GM19023 (cell line): Measurements from ENCODE around the gene ANKRD28.
"Not testable (repeated sequence)": the region's sequence is repeated elsewhere in the genome, so short reads cannot be mapped to it uniquely, and the experiment has no call there.

Source experiments
- ATAC-seq: cut with Tn5 transposase; IDR thresholded peaks from one replicate; pipeline ENCODE4 v1.9.1; 2021; ENCODE audit warnings: mild to moderate bottlenecking, moderate library complexity; ENCODE audit not compliant: unreplicated experiment

Gene ANKRD28

DNA sequence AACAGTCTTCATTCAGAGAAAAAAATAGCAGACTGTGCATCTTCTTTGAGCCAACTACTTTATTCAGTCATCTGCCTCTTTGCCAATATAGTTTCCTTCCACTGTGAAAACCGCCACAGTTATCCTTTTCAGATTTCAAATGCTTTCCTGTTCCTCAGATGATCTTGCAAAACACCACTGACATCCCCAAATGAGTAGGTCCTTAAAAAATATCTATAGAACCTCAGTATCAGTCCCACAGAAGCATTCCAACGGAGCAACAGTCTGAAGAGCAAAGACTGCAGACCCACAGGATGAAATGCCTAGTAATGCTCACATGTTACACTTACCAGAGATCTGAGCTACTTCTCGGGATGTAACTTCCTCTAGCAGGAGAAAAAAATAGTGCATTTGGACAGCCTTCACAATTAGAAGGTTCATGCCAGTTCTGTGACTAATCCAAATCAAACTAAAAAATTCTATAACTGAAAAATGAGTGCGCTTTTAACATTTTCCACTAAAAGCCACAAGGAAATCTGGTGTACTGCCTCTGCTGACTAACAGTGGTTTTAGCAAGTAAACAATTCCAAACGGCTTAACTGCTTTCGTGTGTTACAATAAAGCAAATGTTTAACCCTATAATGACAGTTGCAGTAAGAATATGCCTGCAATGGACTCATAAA lies at the start of gene ANKRD28:
Gene ANKRD28 (minus strand): TSS at position 338 of the 662 bp plus-strand sequence. CDS start 1,458 bp downstream, outside the sequence.
- ATAC-seq = no peak

DNA sequence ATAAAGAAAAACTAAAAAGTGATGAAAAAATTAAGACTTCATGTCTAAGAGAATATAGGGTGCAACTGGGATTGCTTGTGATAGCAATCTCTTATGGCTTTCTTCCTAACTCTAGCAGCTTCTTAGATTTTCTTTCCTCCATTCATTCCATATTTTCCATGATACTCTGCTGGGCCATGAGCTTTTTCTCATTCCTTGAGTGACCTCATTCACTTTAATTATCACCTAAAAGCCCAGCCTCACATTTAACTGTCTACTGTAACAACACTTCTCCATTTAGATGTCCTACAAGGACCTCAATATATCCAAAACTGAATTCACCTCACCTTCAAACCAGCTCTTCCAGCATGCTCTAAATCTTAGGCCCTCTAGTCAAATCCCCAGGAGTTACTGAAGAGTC lies 49.5 kb upstream of the ANKRD28 start:
- ATAC-seq = no peak

DNA sequence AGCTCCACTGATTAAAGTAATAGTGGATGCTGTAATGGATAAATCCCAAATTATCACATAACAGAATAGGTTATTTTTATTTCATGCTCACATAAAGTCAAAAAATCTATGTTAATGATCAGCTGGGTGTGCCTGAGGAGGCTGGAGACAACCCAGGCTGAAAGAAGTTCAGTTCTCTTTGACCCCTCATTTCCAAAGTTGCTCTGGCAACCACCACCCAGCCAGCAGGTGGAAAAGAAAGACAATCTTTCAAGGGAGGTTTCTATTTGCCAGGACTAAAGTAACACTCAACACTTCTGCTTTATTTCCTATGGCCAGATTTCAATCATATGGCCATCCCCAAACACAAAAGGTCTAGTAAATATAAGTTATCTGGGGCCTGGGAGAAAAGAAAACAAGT lies 48.8 kb upstream of the ANKRD28 start:
- no peak for ATAC-seq

DNA sequence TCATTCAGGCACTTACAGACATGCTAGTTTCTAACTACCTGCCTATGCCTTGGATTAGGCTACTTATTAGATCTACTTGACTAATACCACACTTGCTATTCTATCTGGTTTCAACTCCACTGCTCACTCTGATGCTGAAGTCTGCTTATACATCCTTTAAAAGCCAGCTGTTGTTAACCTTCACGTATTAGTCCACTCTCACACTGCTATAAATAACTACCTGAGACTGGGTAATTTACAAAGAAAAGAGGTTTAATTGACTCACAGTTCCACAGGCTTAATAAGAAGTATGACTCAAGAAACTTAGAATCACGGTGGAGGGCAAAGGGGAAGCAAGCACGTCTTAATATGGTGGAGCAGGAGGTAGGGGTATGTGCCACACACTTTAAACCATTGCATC lies 47.7 kb upstream of the ANKRD28 start:
- peak; percentile 66 for ATAC-seq

DNA sequence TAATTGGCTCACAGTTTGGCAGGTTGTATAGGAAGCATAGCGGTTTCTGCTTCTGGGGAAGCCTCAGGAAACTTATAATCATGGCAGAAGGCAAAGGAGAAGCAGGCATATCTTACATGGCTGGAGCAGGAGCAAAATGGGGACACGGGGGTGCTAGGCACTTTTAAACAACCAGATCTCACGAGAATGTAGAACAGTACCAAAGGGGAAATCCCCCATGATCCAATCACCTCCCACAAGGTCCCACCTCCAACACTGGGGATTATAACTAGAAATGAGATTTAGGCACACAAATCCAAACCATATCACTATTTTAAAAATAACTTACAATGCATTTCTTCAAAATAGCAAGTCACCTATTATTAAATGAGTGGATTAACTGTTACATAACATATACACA lies 47.1 kb upstream of the ANKRD28 start:
- ATAC-seq = no peak

DNA sequence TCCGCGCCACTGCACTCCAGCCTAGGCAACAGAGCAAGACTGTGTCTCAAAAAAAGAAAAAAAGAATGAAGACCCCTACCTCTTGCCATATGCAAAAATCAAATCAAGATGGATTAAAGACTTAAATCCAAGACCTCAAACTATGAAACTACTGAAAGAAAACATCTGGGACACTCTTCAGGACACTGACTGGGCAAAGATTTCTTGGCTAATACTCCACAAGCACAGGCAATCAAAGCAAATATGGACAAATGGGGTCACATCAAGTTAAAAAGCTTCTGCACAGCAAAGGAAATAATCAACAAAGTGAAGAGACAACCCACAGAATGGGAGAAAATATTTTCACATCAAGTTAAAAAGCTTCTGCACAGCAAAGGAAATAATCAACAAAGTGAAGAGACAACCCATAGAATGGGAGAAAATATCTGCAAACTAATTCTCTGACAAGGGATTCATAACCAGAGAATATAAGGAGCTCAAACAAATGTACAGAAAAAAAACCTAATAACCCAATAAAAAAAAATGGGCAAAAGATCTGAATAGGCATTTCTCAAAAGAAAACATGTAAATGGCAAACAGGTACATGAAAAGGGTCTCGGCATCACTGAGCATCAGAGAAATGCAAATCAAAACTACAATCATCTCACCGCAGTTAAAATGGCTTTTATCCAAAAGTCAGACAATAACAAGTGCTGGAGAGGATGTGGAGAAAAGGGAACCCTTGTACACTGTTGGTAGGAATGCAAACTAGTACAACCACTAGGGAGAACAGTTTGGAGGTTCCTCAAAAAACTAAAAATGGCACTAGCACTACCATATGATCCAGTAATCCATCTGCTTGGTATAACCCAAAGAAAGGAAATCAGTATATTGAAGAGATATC lies 43.6 kb upstream of the ANKRD28 start:
- not testable (repeated sequence) for ATAC-seq

DNA sequence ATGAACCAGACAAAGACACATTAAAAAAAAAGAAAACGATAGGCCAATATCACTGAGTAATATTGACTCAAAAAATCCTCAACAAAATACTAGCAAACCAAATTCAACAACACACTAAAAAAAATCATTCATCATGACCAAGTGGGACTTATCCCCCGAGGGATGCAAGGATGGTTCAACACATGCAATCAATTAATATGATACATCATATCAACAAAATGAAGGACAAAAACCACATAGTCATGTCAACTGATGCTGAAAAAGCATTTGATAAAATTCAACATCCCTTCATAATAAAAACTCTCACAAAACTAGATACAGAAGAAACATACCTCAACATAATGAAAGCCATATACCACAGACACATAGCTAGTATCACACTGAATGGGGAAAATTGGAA lies 41.8 kb upstream of the ANKRD28 start:
- ATAC-seq = no peak

DNA sequence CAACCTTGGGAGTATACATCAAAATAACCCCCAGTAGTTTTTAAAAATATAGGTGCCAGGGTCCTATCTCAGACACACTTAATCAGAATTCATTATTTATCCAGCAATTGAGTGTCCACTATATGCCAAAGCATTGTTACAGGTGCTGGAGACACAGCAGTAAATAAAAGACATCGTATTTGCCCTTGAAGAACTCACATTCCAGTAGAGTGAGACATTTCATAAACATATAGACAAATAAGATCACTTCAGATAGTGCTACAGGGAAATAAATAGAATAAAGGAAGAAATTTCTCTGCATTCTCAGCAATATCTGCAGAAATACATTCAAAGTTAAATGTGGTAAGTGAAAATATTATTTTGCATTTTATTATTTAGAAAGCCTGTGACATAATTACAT lies 34.1 kb upstream of the ANKRD28 start:
- no peak for ATAC-seq

DNA sequence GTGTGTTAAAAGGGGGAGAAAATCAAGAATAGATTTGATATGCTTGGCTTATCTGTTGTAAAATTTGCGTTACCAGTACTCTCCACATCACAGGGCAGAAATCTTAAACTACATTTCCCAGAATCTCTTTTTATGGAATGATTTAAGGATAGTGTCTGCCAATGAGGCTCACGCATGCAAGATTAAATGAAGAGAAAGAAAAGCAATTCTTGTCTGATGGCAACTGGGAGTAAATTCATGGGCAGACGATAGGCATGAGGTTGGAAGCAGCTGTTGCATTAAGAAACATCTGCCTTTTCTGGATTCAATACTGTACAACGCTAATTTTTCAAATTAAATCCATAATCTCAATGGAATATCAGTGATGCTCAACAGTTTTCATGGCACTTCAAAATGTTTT lies 27.2 kb upstream of the ANKRD28 start:
- ATAC-seq = no peak

DNA sequence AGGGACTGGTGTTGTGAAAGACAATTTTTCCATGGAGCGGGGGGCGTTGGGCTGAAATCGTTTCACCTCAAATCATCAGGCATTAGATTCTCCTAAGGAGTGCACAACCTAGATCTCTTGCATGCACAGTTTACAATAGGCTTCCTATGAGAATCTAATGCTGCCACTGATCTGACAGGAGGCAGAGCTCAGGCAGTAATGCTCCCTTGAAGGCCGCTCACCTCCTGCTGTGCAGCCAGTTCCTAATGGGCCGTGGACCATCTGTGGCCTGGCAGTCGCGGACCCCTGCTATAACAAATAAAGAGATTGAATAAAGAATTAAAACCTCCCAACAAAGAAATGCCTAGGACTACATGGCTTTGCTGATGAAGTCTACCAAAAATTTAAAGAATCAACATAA lies 25.3 kb upstream of the ANKRD28 start:
- no peak for ATAC-seq

DNA sequence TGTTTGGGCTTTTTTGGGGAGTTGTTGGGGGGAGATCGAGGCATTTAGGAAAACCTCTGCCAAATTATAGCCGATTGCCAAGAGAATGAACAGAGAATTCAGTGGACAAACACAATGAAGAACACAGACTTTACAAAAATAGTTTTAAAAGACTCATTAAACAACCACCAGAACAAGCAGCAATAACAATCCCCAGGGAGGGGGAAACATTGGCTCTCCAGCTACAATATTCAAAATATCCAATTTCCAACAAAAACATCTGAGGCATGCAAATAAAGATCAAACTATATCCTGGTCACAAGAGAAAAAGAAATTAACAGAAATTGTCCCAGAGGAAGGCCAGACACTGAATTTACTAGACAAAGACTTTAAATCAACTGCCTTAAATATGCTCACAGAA lies 24.5 kb upstream of the ANKRD28 start:
- ATAC-seq = no peak

DNA sequence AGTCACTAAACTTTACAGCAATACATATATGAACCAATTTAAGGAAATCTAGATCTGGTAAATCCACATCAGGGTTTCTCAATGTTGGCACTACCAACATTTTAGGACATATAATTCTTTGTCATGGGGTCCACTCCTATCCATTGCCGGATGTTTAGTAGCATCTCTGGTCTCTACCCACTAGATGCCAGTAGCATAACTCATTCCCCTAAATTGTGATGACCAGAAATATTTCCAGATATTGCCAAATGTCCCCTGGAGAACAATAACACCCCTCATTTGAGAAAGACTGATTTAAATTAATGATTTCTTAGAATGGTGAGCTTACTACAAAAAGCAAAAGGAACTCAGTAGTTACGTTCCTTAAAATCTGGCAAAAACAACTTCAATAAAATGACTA lies 23.1 kb upstream of the ANKRD28 start:
- ATAC-seq = no peak

DNA sequence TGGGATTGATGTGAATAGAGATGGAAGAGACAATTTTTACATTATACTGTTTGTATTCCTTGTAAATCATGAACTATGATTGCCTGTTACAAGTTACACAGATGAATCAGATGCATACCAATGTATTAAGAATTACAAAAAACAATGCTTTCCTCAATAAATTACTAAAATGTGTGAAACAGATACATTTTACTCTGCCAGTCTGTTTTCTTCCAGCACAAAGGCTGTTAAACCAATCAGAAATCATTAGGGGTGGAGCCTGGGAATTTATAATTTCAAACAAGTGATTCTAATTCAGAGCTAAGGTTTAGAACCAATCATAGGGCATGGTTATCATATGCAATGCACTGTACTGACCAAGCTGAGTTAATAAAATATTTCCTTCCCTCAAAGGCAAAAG lies 21.8 kb upstream of the ANKRD28 start:
- no peak for ATAC-seq

DNA sequence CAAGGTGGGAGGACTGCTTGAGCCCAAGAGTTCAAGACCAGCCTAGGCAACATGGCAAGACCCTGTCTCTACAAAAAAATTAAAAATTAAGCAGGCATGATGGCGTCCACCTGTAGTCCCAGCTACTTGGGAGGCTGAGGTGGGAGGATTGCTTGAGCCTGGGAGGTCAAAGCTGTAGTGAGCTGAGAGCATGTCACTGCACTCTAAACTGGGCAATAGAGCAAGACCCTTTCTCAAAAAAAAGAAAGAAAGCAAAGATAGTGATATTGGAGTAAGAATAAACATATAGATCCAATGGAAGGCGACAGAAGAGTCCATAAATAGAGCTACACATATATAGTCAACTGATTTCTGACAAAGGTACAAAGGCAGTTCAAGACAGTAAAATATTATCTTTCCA lies 21.3 kb upstream of the ANKRD28 start:
- ATAC-seq = no peak

DNA sequence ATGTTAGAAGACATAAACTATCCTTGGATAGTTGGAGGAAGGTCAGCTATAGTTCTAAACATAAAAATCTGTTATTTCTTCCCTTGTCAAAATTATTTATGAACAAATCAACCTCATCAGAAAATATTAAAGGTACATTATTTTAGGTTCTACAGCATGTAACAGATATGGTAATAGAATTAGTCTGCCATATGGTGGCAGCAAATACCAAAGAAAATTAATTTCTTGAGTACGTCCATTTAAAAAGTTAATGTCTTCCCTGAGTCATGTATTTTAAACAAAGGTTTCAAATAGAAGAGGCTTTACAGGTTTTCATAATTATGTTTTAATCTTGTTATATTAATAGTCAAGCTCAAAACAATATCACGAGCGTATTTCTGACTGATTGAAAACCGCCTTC lies 17.9 kb upstream of the ANKRD28 start:
- ATAC-seq = no peak

DNA sequence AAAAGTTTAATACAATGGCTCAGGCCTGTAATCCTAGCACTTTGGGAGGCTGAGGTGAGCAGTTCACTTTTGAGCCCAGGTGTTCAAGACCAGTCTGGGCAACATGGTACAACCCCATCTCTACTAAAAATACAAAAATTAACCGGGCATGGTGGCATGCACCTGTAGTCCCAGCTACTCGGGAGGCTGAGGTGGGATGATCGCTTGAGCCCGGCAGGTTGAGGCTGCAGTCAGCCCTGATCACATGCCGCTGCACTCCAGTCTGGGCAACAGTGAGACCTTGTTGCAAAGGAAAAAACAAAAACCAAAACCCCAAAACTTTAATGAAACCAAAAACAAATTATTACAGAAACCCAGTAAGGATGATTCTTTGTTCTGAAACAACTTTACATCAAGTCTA lies 15.3 kb upstream of the ANKRD28 start:
- not testable (repeated sequence) for ATAC-seq

DNA sequence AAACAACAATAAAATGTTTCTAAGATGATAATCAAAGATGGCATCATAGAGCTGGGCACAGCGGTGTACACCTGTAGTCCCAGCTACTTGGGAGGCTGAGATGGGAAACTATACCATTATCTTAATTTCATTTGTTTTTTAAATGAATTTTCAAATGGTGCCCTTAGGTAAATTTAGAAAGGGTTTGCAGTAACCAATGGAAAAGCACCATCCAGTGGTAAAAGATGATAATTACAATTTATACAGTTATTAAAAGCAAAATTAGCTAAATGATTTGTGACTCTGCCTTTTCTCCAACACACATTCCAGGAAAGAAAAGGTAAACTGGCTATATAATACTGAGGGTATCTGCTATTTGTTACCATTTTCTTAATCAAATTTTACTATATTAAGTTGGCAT lies 14.4 kb upstream of the ANKRD28 start:
- no peak for ATAC-seq

DNA sequence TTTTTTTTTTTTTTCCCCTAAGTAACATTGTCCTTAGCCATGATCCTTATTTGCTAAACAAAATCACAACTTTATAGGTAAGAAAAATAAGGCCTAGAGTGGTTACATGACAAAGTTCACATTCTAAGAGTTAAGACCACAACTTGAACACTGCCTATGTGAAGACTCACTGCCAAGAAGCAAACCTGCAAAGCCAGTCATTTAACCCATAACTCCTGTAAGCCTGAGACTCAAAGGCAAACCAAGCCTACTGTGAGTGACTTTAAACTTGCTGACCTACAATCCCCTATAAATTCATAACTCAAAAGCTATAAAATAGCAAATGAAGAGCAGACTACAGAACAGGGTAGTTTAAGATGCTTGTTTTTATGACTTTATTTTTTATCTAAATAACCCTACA lies 12.9 kb upstream of the ANKRD28 start:
- ATAC-seq = peak; percentile 46

DNA sequence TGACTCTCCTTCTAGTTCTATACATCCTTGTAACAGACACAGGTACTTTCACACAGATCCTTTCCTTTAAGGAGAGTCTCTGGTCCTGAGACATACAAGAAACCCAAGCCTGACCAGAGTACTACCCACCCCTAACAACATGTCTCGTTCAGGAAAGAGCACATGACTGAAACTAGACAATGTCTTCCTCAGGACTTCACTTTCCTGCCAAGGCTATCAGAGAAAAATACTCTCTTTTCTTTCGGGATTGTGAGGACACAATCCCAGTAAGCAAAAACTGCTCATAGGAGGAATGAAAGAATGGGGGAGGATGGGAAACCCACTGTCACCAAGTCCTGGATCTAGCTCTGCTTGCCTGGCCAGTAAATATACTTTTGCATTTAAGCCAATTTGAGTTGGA lies 11.5 kb upstream of the ANKRD28 start:
- ATAC-seq = no peak

DNA sequence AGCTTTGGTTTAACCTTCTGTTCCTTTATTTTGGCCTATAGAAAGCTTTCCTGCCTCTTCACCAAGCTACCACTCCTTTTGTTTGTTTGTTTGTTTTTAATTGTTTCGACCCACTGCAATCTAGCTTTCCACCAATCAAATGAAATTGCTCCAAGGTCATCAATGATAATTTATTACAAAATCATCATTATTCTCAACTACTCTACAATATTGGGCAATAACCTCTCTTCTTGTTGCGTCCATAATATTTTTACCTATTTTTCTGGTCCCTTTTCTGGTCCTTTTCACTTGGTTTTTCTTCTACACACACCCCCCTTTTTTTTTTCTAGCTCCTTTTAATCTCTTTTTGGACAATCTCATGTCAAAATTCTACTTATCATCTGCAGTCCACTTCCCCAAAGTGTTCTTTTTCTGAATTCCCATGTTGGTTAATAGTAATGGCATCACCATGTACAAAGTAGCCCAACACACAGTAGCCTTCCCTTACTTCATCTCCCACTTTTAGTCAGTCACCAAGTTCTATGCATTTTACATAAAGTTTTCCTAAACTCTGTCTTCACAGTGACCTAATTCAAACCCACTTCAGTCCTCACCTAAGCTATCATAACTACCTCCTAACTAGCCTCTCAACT lies 11.0 kb upstream of the ANKRD28 start:
- ATAC-seq = no peak

DNA sequence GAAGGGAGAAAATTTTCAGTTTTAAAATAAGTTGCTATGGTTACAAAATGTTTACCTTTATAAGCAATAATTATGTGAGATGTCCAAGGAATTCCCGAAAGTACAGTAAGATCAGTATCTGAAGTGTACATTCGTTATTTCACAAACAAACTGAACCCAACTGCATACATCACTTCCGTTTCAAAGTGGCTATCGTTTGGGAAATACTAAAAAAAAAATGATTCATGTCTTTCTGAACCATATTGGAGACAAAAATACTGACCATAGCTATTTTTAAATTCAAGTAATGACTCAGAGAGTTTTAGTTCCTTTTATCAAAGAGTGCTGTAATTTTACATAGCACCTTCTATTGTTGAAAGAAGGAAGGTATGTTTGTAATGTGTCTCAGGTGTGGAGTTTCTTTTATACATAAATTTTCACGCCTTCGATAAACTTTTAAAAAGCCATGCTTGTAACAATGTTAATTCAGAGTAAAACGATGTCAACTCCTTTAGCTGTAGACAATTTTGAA lies 8.0 kb upstream of the ANKRD28 start:
- ATAC-seq = peak; percentile 55
